D721Med (cell line): Measurements from ENCODE around the gene CABP4.
A peak's percentile ranks its signal among the peaks of the same experiment; 100 is the strongest.

Source experiments
- DNase-seq: peaks from one replicate; pipeline ENCODE4 v3.0.0; 2011; ENCODE audit warnings: low spot score; ENCODE audit not compliant: insufficient read length
- FAIRE-seq: peaks from 2 replicates; lab custom pipeline; 2011; peaks lifted over from hg19 to GRCh38; lab: Jason Lieb, UNC
- TF ChIP-seq, protein P1 (sequence below): IDR thresholded peaks from 2 replicates; pipeline ENCODE4 v1.5.1; 2012; ENCODE audit warnings: mild to moderate bottlenecking, control low read depth; ENCODE audit not compliant: insufficient read depth; ENCODE audit errors: missing control alignments

The CABP4 gene

GRCh38 chr11:67455054-67455453 lies at the start of gene CABP4:
Gene CABP4, plus strand, starts transcription at chr11:67455354. Its CDS starts 70 bp downstream, at chr11:67455424.
- TF ChIP-seq, protein P1, sequence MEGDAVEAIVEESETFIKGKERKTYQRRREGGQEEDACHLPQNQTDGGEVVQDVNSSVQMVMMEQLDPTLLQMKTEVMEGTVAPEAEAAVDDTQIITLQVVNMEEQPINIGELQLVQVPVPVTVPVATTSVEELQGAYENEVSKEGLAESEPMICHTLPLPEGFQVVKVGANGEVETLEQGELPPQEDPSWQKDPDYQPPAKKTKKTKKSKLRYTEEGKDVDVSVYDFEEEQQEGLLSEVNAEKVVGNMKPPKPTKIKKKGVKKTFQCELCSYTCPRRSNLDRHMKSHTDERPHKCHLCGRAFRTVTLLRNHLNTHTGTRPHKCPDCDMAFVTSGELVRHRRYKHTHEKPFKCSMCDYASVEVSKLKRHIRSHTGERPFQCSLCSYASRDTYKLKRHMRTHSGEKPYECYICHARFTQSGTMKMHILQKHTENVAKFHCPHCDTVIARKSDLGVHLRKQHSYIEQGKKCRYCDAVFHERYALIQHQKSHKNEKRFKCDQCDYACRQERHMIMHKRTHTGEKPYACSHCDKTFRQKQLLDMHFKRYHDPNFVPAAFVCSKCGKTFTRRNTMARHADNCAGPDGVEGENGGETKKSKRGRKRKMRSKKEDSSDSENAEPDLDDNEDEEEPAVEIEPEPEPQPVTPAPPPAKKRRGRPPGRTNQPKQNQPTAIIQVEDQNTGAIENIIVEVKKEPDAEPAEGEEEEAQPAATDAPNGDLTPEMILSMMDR = no peak
- FAIRE-seq (no peak), DNase-seq (no peak)

GRCh38 chr11:67405688-67406339 lies 49.3 kb upstream of the CABP4 start:
- no peak for FAIRE-seq
- DNase-seq = no peak
- TF ChIP-seq, protein P1 = no peak

DNA sequence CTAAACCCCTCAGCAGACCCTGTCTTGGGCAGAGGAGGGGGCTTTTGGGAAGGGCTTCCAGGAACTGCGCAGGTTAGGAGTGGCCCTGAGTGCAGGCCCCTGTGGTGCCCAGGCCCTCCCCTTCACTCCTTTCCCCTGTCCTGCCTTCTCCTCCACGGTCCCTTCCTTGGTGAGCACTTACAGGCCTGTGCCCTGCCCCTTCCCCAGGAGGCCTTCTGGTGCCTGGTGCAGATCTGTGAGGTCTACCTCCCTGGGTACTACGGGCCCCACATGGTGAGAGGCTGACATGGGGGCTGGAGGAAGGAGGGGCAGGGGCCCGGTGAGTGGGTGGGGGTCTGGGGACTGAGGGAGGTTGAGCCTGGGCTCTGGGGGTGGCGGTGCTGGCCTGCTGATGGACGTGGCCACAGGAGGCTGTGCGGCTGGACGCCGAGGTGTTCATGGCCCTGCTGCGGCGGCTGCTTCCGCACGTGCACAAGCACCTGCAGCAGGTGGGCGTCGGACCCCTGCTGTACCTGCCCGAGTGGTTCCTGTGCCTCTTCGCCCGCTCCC lies 48.7 kb upstream of the CABP4 start:
- FAIRE-seq = no peak
- TF ChIP-seq, protein P1 = no peak
- DNase-seq = no peak

DNA sequence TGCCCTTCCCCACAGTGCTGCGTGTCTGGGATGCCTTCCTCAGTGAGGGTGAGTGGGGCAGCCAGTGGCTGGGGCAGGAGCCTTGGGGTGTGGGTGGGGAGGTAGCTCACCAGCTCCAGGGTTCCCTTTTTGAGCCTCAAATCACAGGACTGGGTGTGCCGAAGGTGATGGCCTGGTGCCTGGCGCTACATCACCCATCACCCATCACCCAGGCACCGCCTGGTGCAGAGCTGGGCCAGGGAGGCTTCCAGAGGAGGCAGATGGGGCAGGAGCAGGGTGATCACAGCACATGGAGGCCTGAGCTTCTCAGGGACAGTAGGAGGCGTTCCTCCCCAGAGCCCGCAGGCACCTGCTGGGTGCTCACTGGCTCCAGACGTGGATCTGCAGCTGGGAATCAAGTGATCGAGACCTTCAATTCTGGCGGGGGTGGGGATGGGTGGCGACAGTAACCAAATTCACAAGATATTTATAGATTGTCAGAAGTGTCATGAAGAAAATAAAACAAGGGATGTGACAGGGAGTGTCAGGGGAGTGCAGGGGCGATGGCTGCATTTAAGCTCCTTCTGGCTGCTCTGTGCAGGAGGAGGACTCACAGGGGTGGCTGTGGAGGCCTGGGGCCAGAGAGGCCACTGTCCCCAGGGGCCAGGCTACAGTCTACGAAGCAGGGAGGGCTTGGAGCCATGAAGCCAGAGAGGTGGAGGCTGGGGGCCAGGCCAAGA lies 48.0 kb upstream of the CABP4 start:
- FAIRE-seq (no peak), DNase-seq (no peak)
- TF ChIP-seq, protein P1 = peak; percentile 21

DNA sequence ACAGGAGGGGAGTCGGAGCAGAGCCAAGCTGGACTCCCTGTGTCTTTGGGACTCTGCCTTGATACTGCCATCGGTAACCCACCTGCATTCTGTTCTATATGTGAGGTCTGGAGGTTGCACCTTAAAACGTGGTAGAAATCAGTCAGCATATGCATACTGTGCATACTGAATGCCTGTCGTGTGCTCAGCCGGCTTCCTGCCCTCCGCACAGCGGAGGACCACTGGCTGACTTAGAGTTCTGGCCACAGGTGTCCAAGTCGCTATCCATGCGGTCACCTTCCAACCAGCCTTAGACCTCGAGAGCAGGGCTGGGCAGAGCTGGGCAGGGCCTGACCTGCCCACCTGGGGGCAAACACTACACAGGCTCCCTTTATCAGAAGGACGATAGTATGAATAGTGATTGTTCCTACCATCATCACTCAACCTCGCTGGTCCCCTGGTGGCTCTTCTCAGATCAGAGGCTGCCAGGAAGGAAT lies 47.4 kb upstream of the CABP4 start:
- TF ChIP-seq, protein P1 = no peak
- no peak for FAIRE-seq
- no peak for DNase-seq

GRCh38 chr11:67408437-67409200 lies 46.5 kb upstream of the CABP4 start:
- FAIRE-seq (no peak), DNase-seq (no peak)
- TF ChIP-seq, protein P1 = no peak
